ENCODE data around the gene CAMK1D. TPM values are rescaled to one million over a fixed set of nuclear protein-coding genes. Genes with fewer than 3 reads are reported as not detected.

The CAMK1D gene
- total and polyA plus RNA-seq, 2 of the 4 experiments (the other 2 are of a cell fraction) = 5.0 to 5.3 TPM

- Histone ChIP-seq H3K4me2 (ENCODE audit: low read depth, low read length) (no peak overlapping the region), H3K9me3 (ENCODE audit: control insufficient read depth, insufficient read depth, low read length) (no peaks in the 10 kb centered on the region), H3K9me1 (ENCODE audit: insufficient read depth, low read length) (no peaks in the 10 kb centered on the region), H4K8ac (ENCODE audit: low read depth in 2 of 2, low read length in 2 of 2) (no peak overlapping the region), H3K27ac (ENCODE audit: insufficient read depth, low read length) (no peak overlapping the region), H2AK9ac (replicated peaks; ENCODE audit: low read depth, low read length, poor library complexity) (no peak overlapping the region), H2BK120ac (ENCODE audit: low read depth, low read length) (no peak overlapping the region), H3K27me3 (ENCODE audit: control insufficient read depth, insufficient read depth, low read length) (no peaks in the 10 kb centered on the region), H2AFZ (replicated peaks; ENCODE audit: low read length, poor library complexity) (no peak overlapping the region), H3K18ac (ENCODE audit: low read depth, low read length) (no peak overlapping the region), H3K14ac (replicated peaks; ENCODE audit: low read depth, low read length) (no peak overlapping the region), H4K20me1 (ENCODE audit: insufficient read depth, low read length) (no peaks in the 10 kb centered on the region), H2BK15ac (ENCODE audit: low read depth, low read length) (no peak overlapping the region), H3K79me1 (ENCODE audit: low read depth in 1 of 2, low read length in 2 of 2) (no peaks in the 10 kb centered on the region), H2BK20ac (ENCODE audit: low read depth, low read length) (no peak overlapping the region), H4K5ac (ENCODE audit: low read depth, low read length) (no peak overlapping the region), H3K56ac (ENCODE audit: extremely low read depth, insufficient read depth, low read length) (no peak overlapping the region), H3K4me3 (ENCODE audit: insufficient read depth, low read depth, low read length) (no peak overlapping the region), H3K36me3 (ENCODE audit: control insufficient read depth, insufficient read depth, low read length) (no peaks in the 10 kb centered on the region), H3K4ac (ENCODE audit: low read depth, low read length) (no peak overlapping the region), H3K4me1 (ENCODE audit: control insufficient read depth, insufficient read depth, low read length) (no peaks in the 10 kb centered on the region), H2AK5ac (ENCODE audit: low read depth, low read length) (no peak overlapping the region), H4K91ac (ENCODE audit: insufficient read depth, low read depth, low read length) (no peak overlapping the region), H2BK5ac (ENCODE audit: low read depth, low read length, poor library complexity, severe bottlenecking) (no peak overlapping the region), H3K23ac (ENCODE audit: low read depth, low read length) (no peak overlapping the region), H3K9ac (ENCODE audit: low read depth, low read length) (no peak overlapping the region)
- WGBS, 2 experiments (ENCODE audit: extremely low coverage in 2 of 2, insufficient read length in 1 of 2) = no CpG with 5 or more reads among the region's 15 CpGs
- BruUV-seq (replicated peaks) = no TSS peak
- ChIA-PET POLR2A (ENCODE audit: unreplicated experiment) (no interaction called here), CTCF (no interaction called here)
- DNase-seq (no peak), ATAC-seq (ENCODE audit: low read depth) (no peak)
- in situ Hi-C loops (cut with MboI; ENCODE audit: low sequenced_read_pairs) = no loop called here
- TF ChIP-seq SMC3 (IDR thresholded peaks at IDR 0.05; ENCODE audit: low read depth, low read length) = no peak
- TF ChIP-seq CTCF (conservative IDR thresholded peaks at IDR 0.05; ENCODE audit: low read depth, low read length) = no peak
- no peak for TF ChIP-seq FOS (IDR thresholded peaks at IDR 0.05; ENCODE audit: low read depth, low read length)
- no peak for TF ChIP-seq RAD21 (IDR thresholded peaks at IDR 0.05; ENCODE audit: low read length)
- TF ChIP-seq ELK1 (IDR thresholded peaks at IDR 0.05; ENCODE audit: borderline replicate concordance, low read depth, low read length) = no peak
- no peak for TF ChIP-seq POLR2A (IDR thresholded peaks at IDR 0.05; ENCODE audit: low read depth, low read length)
- no peak for TF ChIP-seq MXI1 (IDR thresholded peaks at IDR 0.05; ENCODE audit: borderline replicate concordance, low read depth, low read length)
- dilution Hi-C loops (cut with HindIII; ENCODE audit: low sequenced_read_pairs, unreplicated experiment) = no loop called here
- intact Hi-C loops (cut with micrococcal nuclease) = no loop called here
These were observed 268.1 kb downstream of the CAMK1D start for GRCh38 chr10:12617191-12618175.

Data from IMR-90 (cell line).